Frontal cortex (tissue), 4 donors: ENCODE results near the gene BTBD16. TPM values are rescaled to one million over a fixed set of nuclear protein-coding genes. Genes with fewer than 3 reads are reported as not detected.

ENCODE experiments used
- DNase-seq, 2 donors: peaks; one replicate each; pipeline ENCODE4 v3.0.0; 2012; ENCODE audit warnings: low spot score in 2 of 2
- FAIRE-seq: peaks from 2 replicates; lab custom pipeline; 2012; peaks lifted over from hg19 to GRCh38; lab: Jason Lieb, UNC
- total RNA-seq: library from RNA; depleted of rRNA; stranded (reverse); fragments of >200 nt; gene quantifications from one replicate; pipeline ENCODE4 v1.2.3, GENCODE V29; 2014
- donor health status: control.
- donor health status: control.
- donor health status: control.

The BTBD16 gene
- total RNA-seq, 1 donor from 2014 or later, result not detected

DNA sequence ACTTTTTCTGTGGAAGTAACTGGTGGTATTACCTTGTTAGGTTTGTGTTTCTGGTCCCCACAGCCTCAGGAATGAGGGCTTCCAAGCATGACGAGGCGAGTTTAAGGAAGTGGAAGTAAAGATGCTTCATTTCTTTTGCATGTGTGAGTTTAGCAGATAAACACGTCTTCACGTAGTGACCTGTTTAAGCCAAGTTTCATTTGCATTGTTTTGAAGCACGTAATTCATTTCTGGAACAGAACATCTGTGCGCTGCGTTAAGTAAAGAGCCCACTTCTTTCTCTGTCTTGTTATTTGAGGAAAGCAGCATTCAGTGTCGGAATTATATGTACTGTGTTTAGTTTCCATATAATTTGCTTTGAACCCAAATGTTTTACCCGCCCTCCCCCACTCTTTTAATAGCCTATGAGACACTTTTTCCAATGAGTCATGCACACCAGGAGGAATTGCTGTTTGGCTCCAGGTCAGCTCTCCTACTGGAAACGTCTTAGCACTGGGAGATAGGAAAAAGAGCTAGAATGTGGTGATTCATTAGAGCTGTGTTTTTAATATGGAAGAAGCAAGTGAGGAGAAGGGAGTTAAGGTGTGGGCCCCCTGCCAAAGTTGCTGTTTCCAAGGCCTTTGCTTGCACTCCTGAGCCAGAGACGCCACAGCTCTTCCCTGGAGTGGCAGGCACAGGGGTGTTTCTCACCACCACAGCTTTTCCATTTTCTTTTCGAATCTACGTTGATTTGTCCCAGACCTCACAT is 36.7 kb downstream of the BTBD16 start:
- FAIRE-seq, result no peak
- peak in 1 of 2 donors; percentile 36 for DNase-seq

- FAIRE-seq, result no peak
- DNase-seq, result no peak
Observed at GRCh38 chr10:122308417-122309141, 37.5 kb downstream of the BTBD16 start.

DNA sequence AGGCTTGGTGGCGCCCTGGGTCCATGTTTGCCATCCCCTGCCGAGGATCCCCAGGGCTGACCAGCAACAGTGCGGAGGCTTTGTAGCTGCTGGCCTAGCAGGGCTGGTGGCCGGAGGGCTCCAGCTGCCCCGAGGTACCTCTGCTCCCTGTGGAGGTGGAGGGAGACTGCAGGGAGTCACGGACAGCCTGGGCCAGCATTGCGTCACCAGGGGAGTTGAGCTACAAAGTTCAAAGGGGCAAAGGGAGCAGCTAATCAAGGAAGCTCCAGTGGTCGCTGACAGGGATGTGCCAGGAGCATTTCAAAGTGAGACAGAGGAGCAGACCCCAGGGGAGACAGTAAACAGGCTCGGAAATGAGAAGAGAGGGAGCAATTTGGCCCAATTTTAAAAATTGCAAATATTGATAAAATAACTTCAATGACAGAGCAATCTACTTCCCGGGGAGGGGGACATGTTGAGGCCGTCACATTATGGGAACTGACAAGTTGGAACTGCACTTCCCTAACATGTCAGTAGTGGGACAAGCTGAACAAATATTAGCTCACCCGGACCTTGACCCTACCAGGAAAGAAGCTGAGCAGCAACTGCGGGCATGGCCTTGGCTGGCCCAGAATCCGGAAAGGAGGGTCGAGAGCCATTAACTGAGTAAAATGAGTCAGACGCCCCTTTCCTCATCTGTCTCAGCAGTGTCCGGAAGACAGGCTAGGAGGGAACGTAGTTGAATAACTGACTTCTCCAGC is 39.4 kb downstream of the BTBD16 start:
- DNase-seq (no peak), FAIRE-seq (no peak)

GRCh38 chr10:122311051-122311410 is 39.9 kb downstream of the BTBD16 start:
- FAIRE-seq (no peak), DNase-seq (no peak)

DNA sequence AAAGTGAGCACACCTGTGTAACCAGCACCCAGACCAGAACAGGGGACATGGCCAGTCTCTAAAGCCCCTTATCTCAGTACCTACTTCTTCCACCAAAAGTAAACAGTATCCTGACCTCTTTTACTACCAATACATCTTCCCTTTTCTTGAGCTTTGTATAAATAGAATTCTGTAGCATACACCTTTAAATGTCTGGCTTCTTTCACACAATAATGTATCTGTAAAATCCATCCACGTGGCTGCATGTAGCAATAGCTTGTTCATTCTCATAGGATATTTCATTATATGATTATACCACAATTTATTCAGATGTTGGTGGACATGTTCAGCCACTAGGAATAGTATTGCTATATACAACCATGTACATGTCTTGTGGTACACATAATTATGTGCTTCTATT is 40.6 kb downstream of the BTBD16 start:
- DNase-seq, result no peak
- no peak for FAIRE-seq

DNA sequence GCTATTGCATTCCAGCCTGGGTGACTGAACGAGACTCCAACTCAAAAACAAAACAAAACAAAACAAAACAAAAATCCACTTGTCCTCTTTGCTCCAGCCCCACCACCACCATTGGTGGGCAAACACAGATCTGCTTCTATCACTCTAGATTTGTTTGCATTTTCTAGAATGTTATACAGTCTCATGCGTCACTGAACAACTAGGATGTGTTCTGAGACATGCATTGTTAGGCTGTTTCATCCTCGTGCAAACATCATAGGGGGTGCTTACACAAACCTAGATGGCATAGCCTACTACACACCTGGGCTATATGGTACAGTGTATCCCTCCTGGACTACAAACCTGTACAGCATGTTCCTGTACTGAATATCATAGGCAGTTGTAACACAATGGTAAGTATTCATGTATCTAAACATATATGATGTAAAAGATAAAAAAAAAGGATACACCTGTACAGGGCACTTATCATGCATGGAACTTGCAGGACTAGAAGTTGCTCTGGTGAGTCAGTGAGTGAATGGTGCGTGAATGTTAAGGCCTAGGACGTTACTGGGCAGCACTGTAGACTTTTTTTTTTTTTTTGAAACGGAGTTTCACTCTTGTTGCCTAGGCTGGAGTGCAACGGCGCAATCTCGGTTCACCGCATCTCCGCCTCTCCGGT is 45.3 kb downstream of the BTBD16 start:
- FAIRE-seq, result no peak
- no peak for DNase-seq

DNA sequence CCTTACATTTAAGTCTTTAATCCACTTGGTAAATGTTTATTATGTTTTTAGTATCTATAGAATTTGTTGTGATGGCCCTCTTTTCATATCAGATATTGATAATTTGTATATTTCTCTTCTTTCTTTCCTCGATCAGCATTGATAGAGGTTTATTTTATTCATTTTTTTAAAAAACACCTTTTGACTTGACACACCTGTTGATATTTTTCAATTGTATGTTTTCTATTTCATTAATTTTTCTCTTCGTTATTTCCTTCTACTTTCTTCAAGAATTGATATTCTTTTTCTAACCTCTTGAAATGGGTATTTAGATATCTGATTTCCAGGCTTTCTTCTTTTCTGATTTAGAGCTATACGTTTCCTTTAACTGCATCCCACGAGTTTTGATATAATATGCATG is 50.9 kb downstream of the BTBD16 start:
- no peak for FAIRE-seq
- DNase-seq, result no peak

- DNase-seq, result no peak
- no peak for FAIRE-seq
Observed at GRCh38 chr10:122323189-122323588, 52.1 kb downstream of the BTBD16 start.

GRCh38 chr10:122323941-122324675 is 53.0 kb downstream of the BTBD16 start:
- FAIRE-seq (no peak), DNase-seq (no peak)

DNA sequence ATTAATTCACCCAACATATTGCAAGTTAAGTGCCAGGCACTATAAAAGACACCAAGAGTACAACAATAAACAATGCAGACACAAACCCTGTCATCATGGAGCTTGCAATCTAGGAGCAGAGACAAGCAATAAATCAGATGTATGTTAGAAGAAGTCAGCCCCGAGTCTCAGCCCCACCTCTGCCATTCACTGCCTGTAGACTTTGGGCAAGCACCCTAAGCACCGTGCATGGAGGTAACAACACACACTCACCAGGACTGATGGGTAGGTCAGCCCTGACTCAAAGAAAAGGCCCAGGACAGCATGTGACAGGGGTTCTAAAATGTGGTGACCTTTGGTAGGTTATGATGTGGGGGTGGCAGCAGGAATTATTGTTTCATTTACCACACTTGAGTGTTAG is 54.1 kb downstream of the BTBD16 start:
- no peak for DNase-seq
- no peak for FAIRE-seq

DNA sequence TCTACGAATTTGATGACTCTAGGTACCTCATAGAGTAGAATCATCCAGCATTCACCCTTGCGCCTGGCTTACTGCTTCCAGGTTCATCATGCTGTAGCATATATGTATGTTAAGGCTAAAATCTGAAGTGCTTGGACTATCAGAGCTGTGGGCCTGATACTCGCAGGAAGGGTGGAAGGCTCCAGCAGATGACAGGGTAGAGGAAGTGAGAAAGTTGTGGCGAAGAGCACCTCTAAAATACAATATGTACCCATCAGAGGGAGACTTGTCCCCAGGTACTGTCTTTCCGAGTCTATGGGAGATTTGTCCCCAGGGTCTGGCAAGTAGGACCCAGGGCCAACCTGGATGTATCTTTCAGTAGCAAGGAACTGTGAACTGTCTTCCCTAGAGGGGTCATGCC is 55.3 kb downstream of the BTBD16 start:
- DNase-seq (no peak), FAIRE-seq (no peak)

DNA sequence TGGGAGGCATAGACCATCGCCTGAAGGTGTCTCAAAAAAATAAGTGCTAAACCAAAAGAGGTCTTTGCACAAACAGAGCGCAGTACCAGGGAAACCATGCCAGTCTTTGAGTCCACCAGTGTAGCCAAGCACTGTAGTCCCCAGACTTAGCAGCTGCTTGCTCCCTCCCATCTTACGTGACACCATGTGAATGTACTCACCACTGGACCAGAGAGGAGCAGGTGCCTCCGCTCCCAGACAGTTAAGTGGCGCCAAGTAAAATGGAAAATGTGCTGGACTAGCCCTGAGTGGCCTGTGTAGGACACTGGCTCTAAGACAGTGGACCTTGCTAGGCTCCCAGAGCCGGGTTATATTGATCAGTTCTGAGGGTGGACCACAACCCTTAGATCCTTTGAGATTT is 55.7 kb downstream of the BTBD16 start:
- no peak for DNase-seq
- no peak for FAIRE-seq

DNA sequence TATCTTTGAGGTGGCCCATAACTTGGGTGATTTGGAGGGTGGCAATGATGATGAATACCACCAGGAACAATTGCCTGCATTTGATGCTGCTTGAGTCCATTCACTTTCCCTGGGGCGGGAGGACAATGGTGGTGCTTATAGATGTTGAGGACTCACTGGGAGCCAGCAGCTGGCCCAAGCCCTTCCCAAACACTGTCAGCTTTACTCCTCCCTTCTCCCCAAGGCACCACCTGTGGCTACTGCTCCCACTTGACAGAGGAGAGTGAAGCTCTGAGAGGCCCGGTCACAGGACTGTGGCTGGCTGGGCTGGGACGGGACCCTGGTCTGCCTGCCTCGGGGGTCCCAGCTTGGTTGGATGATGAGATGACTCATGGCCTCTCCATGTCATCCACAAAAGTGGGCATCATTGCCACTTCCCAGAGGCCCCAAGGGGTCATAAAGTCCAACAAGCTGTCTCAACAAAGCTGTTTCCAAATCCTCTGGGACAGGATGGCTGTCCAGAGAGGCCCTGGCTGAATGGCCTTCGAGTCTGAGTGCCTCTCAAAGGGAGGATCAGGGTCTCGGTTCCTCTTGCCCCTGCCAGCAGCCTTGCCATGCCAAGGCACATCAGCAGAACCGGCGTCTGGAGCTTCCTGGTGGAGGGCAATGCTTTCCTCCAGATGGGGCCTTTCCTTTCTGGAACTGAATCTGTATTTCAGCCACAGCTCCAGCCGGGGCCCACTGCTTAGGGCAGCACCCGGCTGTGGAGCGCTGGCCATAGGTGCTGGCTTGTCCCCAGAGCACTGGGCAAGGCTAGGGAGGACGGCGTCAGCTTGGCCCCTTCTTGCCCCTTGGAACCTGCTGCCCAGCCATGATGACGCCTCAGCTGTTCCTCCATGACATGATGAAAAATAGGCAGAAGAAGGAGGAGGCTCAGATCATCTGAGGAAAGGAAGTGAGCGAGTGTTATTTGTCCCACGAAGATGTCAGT is 56.4 kb downstream of the BTBD16 start:
- DNase-seq, result no peak
- no peak for FAIRE-seq

GRCh38 chr10:122328676-122329075 is 57.6 kb downstream of the BTBD16 start:
- no peak for DNase-seq

DNA sequence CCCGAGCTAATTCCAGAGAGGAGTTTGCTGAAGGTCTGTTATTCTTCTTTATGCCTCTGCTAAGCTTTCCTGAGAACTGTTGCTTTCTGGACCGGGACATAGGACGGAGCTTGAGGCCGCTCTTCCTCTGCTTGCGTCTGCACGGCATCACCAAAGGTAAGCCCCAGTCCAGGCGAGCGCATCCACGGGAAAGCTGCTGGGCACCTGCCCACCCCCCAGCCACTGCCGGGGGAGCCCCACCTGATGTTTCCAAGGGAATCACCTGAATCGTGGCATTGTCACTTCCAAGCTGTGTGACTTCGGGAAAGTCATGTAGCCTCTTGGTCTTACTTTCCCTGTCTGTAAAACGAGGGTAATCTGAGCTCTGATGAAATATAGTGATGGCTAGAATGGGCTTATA is 58.3 kb downstream of the BTBD16 start:
- no peak for DNase-seq
- no peak for FAIRE-seq

More at GRCh38 chr10:122328676-122329075, 57.6 kb downstream of the BTBD16 start:
- no peak for FAIRE-seq

GRCh38 chr10:122331100-122331499 is 60.0 kb downstream of the BTBD16 start:
- DNase-seq, result no peak
- no peak for FAIRE-seq

DNA sequence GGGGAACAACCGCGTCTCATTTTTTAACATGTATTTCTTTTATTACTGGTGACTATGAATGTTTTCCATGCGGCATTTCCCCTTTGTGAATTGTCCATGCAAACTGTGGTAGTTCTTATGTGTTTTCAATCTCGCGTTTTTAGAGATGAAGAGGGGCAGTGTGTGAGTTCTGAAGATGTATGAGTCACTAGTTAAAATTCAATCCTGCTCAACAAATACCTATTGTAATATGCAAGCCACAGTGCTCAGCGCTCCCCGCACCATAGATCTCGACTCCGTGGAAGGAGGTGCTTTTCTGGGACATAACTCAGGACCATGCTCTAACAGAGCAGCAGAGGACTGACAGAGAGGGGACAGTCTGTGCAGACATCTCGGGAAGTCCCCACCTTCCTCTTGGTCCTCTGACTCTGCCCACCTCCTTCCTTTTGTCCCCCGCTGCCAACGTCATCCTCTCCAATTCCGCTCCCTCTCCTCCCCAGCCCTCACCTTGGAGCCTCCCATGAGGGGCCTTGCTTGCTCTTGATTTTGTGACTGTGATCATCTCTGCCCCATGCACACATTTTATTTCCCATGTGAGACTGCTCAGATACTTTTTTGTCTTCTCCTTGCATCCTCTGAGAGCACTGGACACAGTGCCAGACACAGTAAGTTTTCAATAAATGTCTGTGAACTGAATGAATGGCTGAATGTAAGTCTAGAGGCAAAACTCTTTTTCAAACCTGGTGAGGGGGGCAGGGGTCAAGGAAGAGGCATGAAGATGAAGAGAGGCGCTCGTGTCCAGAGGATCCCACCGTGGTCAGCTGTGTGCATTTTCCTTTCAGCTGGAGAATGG is 60.7 kb downstream of the BTBD16 start:
- FAIRE-seq (peak; percentile 66), DNase-seq (no peak)

GRCh38 chr10:122333037-122333436 is 61.9 kb downstream of the BTBD16 start:
- DNase-seq (no peak), FAIRE-seq (no peak)
